LNCaP clone FGC (cell line): ENCODE data around the gene ABL2.
"Not testable (repeated sequence)": the region's sequence is repeated elsewhere in the genome, so short reads cannot be mapped to it uniquely, and the experiment has no call there.

Source experiments
- DNase-seq: peaks from one replicate; pipeline ENCODE4 v3.0.0-alpha.2; 2011; ENCODE audit warnings: low read depth
- H3K4me3 ChIP-seq: 2 replicates; pipeline ENCODE4 v1.5.1; 2011; ENCODE audit warnings: mild to moderate bottlenecking, low read depth, low read length, control low read depth
- TF ChIP-seq, protein P1 (sequence below): IDR thresholded peaks from 2 replicates; pipeline ENCODE4 v1.5.1; 2012; ENCODE audit warnings: mild to moderate bottlenecking; ENCODE audit not compliant: control insufficient read depth, insufficient read depth; ENCODE audit errors: extremely low read depth

Gene ABL2

GRCh38 chr1:179184403-179184802 lies 45.1 kb downstream of the ABL2 start:
- TF ChIP-seq, protein P1, sequence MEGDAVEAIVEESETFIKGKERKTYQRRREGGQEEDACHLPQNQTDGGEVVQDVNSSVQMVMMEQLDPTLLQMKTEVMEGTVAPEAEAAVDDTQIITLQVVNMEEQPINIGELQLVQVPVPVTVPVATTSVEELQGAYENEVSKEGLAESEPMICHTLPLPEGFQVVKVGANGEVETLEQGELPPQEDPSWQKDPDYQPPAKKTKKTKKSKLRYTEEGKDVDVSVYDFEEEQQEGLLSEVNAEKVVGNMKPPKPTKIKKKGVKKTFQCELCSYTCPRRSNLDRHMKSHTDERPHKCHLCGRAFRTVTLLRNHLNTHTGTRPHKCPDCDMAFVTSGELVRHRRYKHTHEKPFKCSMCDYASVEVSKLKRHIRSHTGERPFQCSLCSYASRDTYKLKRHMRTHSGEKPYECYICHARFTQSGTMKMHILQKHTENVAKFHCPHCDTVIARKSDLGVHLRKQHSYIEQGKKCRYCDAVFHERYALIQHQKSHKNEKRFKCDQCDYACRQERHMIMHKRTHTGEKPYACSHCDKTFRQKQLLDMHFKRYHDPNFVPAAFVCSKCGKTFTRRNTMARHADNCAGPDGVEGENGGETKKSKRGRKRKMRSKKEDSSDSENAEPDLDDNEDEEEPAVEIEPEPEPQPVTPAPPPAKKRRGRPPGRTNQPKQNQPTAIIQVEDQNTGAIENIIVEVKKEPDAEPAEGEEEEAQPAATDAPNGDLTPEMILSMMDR, result no peak
- H3K4me3 ChIP-seq, result no peak overlapping the region
- DNase-seq, result no peak

- TF ChIP-seq, protein P1, result no peak
- no peak overlapping the region for H3K4me3 ChIP-seq
- no peak for DNase-seq
Observed at GRCh38 chr1:179183857-179184256, 45.6 kb downstream of the ABL2 start.

DNA sequence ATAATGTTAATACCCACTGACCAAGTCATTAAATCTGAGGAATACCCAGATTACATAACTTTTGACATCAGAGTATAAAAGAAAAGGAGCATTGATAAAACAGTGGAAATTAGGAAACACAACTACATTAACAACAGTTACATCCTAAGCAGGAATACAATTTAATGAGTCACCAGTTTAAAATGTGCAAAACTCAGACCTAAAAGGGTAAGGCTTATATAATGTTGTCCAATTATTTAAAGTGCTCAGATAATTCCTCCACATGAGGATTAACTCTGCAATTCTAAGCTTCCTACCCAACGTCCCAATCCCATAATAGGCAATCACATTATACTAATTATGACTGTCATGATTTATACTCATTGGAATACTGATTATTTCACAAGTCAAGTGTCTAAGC lies 50.5 kb downstream of the ABL2 start:
- TF ChIP-seq, protein P1, result no peak
- no peak for DNase-seq
- no peak overlapping the region for H3K4me3 ChIP-seq

DNA sequence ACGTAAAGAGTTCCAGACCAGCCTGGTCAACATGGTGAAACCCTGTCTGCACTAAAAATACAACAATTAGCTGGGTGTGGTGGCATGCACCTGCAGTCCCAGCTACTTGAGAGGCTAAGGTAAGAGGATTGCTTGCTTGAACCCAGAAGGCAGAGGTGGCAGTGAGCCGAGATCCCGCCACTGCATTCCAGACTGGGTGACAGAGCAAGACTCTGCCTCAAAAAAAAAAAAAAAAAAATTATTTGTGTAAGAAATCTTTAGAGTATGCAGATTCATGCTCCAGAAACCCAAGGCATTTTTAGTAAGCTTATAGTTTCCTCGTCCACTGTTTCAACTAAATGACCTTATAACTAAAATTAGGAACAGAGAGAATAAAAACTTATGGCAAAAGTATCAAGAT lies 51.3 kb downstream of the ABL2 start:
- DNase-seq, result no peak
- no peak overlapping the region for H3K4me3 ChIP-seq
- TF ChIP-seq, protein P1, result no peak

DNA sequence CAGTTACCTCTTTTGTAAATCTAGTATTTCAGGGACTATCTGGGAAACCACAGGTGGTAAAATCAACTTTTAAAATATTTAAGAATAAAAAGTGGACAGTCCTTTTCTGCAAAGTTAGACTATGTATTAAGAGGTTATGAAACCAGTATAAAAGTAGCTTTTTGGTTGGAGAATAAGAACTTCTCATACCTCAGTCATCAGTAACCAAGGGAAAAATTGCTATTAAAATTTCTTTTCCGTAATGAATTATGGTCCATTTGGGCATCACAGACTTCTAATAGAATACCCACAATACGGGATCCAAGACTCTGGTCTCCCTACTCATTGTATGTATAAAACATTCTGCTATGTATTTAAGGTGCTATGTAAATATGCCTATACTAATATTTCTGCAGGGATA lies 51.9 kb downstream of the ABL2 start:
- no peak for DNase-seq
- no peak overlapping the region for H3K4me3 ChIP-seq
- TF ChIP-seq, protein P1, result no peak

- TF ChIP-seq, protein P1, result no peak
- DNase-seq, result no peak
- no peak overlapping the region for H3K4me3 ChIP-seq
Observed at GRCh38 chr1:179177182-179177581, 52.3 kb downstream of the ABL2 start.

DNA sequence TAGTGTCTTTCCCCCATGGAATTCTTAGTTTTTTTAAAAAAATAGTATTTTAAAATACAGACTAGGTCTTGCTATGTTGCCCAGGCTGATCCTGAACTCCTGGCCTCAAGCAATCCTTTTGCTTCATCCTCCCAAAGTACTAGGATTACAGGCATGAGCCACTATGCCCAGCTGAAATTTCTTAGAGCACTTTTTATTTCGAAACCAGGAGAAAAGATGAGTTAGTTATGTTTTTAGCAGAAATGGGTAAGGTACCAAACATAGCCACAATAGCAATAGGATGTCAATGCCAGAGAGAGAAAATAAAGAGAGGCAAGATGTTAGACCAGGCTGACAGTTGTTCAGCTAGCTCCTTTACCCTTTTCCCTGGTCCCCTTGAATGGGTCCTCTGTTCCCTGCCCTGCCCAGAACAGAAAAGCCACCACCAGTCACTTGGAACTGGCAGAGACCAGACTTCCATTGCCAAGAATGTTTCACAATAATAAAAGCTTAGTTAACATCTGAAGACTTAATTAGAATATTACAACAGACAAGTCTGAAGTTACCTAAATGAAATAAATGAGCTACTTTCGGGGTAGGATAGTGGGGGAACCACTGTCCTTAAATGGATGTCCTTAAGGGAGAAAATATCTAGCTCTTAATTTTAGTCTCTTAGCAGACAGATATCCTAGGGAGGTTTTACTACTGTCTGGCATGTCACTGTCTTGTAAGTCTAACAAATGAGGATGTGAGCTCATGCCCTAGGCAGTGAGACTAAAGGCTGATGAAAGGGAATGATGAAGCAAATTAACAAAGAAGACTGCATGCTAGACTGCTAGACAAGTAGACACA lies 54.3 kb downstream of the ABL2 start:
- no peak overlapping the region for H3K4me3 ChIP-seq
- DNase-seq, result no peak

DNA sequence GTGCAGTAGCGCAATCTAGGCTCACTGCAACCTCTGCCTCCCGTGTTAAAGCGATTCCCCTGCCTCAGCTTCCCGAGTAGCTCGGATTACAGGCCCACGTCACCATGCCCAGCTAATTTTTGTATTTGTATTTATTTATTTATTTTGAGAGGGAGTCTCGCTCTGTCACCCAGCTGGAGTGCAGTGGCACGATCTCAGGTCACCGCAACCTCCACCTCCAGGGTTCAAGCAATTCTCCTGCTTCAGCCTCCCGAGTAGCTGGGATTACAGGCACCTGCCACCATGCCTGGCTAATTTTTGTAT lies 59.1 kb downstream of the ABL2 start:
- DNase-seq, H3K4me3 ChIP-seq: not testable (repeated sequence)

More for the DNA sequence above, 54.3 kb downstream of the ABL2 start:
- TF ChIP-seq, protein P1, result no peak
